PFSK-1 (cell line): ENCODE data around the gene LPXN.

ENCODE experiments used
- FOXP2 ChIP-seq: optimal IDR thresholded peaks from 2 replicates; pipeline ENCODE3; 2011; ENCODE audit warnings: borderline replicate concordance, control low read depth, inconsistent platforms; ENCODE audit not compliant: insufficient read depth; ENCODE audit errors: extremely low read length, extremely low read depth
- POLR2AphosphoS5 ChIP-seq: IDR thresholded peaks from 2 replicates; pipeline ENCODE4 v1.6.1; 2012; ENCODE audit warnings: low read depth, mild to moderate bottlenecking, control low read depth, low read length, moderate library complexity
- SIN3A ChIP-seq: IDR thresholded peaks from 2 replicates; pipeline ENCODE4 v1.6.1; 2012; ENCODE audit warnings: mild to moderate bottlenecking, low read length, moderate library complexity, borderline replicate concordance; ENCODE audit not compliant: insufficient read depth
- TAF1 ChIP-seq: IDR thresholded peaks from 2 replicates; pipeline ENCODE4 v1.6.1; 2012; ENCODE audit warnings: low read length, control low read depth, borderline replicate concordance; ENCODE audit not compliant: insufficient read depth
- TF ChIP-seq, protein P1 (sequence below), 2 experiments: IDR thresholded peaks; 2 replicates each; pipeline versions ENCODE4 v1.6.1 to v1.8.0; 2011 to 2012; ENCODE audit warnings: low read depth in 2 of 2, low read length in 2 of 2, control low read depth in 1 of 2, inconsistent platforms in 1 of 2, mild to moderate bottlenecking in 1 of 2, moderate library complexity in 1 of 2; ENCODE audit not compliant: insufficient read depth in 1 of 2

LPXN gene

DNA sequence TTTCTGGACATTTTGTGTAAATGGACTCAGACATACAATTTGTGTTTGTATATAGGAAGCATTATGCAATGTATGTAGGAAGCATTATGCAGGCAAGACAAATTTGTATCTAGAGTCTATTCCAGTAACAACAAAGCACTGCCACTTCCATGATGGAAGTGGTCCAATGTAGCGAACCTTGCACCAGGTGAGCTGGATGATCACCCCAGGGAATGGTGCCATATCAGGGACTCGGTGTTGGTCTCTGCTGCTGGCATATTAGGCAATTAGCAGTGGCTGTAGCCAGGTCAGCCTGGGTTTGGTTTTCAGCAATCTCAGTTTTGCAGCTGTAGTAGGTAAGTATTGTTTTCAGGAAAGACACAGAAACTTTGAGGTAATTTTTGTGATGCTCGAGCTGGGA, 16.0 kb upstream of the LPXN start:
- TF ChIP-seq TAF1 = no peak
- TF ChIP-seq SIN3A = no peak
- no peak for TF ChIP-seq FOXP2
- TF ChIP-seq, protein P1, sequence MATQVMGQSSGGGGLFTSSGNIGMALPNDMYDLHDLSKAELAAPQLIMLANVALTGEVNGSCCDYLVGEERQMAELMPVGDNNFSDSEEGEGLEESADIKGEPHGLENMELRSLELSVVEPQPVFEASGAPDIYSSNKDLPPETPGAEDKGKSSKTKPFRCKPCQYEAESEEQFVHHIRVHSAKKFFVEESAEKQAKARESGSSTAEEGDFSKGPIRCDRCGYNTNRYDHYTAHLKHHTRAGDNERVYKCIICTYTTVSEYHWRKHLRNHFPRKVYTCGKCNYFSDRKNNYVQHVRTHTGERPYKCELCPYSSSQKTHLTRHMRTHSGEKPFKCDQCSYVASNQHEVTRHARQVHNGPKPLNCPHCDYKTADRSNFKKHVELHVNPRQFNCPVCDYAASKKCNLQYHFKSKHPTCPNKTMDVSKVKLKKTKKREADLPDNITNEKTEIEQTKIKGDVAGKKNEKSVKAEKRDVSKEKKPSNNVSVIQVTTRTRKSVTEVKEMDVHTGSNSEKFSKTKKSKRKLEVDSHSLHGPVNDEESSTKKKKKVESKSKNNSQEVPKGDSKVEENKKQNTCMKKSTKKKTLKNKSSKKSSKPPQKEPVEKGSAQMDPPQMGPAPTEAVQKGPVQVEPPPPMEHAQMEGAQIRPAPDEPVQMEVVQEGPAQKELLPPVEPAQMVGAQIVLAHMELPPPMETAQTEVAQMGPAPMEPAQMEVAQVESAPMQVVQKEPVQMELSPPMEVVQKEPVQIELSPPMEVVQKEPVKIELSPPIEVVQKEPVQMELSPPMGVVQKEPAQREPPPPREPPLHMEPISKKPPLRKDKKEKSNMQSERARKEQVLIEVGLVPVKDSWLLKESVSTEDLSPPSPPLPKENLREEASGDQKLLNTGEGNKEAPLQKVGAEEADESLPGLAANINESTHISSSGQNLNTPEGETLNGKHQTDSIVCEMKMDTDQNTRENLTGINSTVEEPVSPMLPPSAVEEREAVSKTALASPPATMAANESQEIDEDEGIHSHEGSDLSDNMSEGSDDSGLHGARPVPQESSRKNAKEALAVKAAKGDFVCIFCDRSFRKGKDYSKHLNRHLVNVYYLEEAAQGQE (IDR thresholded peaks at IDR 0.05; ENCODE audit: insufficient read depth in 1 of 2, low read depth in 2 of 2, low read length in 2 of 2) = no peak
- no peak for TF ChIP-seq POLR2AphosphoS5

DNA sequence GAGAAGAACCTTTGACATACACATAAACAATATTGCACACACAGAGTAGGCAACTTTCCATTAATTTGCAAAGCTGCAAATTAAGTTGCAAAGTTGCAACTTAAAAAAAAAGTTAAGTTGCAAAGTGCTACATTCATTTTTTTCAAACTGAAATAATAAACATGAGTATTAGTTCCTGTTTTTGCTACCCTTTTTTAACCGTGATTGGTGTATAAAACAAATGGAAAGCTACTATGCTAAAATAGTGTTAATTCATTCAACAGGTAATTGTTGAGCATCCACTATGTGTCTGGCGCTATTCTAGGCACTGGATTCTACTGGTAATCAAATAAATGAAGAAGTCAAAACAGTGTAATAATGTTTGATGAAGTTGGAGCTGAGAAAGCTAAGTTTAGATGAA, 11.3 kb upstream of the LPXN start:
- TF ChIP-seq TAF1 (no peak), POLR2AphosphoS5 (no peak), SIN3A (no peak), FOXP2 (no peak)
- TF ChIP-seq, protein P1 (IDR thresholded peaks at IDR 0.05; ENCODE audit: insufficient read depth in 1 of 2, low read depth in 2 of 2, low read length in 2 of 2) = no peak

DNA sequence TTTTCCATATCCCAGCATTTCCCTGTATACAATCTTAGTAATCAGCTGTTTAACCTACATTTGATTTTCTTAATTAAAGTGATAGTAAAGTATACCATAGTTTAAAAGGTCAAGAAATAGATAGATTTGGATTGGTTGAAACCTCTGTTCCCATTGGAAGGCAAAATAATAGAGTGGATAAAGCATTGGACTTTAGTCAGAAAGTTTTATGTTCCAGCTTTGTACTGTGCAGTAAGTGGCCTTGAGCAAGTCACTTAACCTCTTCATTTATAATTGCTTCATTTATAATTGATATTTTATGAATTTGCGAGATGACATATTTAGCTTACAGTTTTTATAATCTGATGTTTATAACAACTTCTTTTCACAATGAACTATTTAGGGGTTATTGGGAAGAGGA, 6.8 kb upstream of the LPXN start:
- no peak for TF ChIP-seq SIN3A
- TF ChIP-seq FOXP2 = no peak
- TF ChIP-seq, protein P1 (IDR thresholded peaks at IDR 0.05; ENCODE audit: insufficient read depth in 1 of 2, low read depth in 2 of 2, low read length in 2 of 2) = no peak
- TF ChIP-seq TAF1 = no peak
- no peak for TF ChIP-seq POLR2AphosphoS5

DNA sequence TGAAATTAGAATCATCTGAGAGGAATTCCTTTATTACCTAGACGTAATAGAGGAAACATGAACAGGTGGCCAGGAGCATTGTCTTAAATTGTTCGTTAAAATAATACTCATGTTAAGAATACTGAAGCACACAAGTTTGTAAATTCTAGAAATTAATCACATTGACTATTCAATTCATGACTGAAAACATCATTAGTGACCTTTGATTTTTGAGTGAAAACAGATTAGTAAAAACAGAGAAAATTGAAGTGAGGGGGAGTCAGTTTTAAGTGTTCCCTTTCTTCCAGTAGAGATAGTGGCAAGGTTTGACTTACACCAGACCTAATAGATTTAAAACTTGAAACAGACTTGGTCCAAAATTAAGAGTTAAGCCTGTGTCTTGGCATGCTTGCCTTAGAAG, 4.7 kb upstream of the LPXN start:
- TF ChIP-seq FOXP2 = no peak
- TF ChIP-seq SIN3A = no peak
- no peak for TF ChIP-seq POLR2AphosphoS5
- TF ChIP-seq, protein P1 (IDR thresholded peaks at IDR 0.05; ENCODE audit: insufficient read depth in 1 of 2, low read depth in 2 of 2, low read length in 2 of 2) = no peak
- no peak for TF ChIP-seq TAF1
